ENCODE data around the gene DCAF17. TPM values are rescaled to one million over a fixed set of nuclear protein-coding genes. Genes with fewer than 3 reads are reported as not detected.
"Not testable (repeated sequence)": the region's sequence is repeated elsewhere in the genome, so short reads cannot be mapped to it uniquely, and the experiment has no call there.

DCAF17 gene
- total and polyA plus RNA-seq, 4 experiments from 2014 or later = 11.3 to 30.3 (median 19.5) TPM

DNA sequence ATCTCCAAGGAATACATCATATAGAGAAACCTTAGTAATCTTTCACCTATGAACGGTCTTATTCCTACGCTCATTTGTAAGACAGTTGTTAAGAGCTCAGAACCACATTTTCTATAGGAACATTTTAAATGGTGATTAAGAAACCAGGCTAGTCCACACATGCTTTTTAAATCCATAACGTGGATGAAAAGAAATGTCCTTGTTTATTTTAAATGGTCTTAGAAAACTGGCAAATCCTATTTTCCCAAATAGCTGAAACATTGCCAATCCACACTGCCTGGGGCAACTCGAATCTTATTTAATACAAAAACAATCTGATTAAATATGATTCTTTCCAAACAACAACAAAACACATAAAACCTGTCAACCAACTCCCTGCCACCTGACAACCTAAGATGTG is 23.9 kb upstream of the DCAF17 start:
- H3K36me3 ChIP-seq (ENCODE audit: insufficient read depth, low read length) = no peaks in the 10 kb centered on the region
- peak overlapping the region in 1 of 8 donors; percentile 23 for H3K4me3 Mint-ChIP-seq
- POLR2A ChIA-PET (ENCODE audit: partially characterized antibody) = no interaction called here
- no peak overlapping the region for H3K4me3 ChIP-seq (ENCODE audit: low read length in 2 of 2)
- peaks cover 20 to 30% (median 22%) of the 10 kb centered on the region in 4 donors for H3K4me1 Mint-ChIP-seq
- no peak overlapping the region for H3K27ac ChIP-seq (ENCODE audit: low read depth, low read length)
- peaks cover 27% of the 10 kb centered on the region for H3K4me1 ChIP-seq (ENCODE audit: insufficient read depth, low read length)
- H3K27me3 Mint-ChIP-seq = no peaks in the 10 kb centered on the region
- intact Hi-C loops (cut with micrococcal nuclease) = loop anchor here (10.0 kb wide), 1 partner anchor 165 kb away; no protein-coding TSS in a partner anchor
- CTCF ChIA-PET (ENCODE audit: partially characterized antibody) = interaction anchor here (0.5 to 2.0 kb wide), 8 partner anchors 9 to 481 kb away, joined by 3 to 9 read pairs (median 4); partner anchors contain the start of gene GORASP2
- peak overlapping the region in 1 of 7 donors; percentile 46 for H3K27ac Mint-ChIP-seq
- H3K36me3 Mint-ChIP-seq = no peaks in the 10 kb centered on the region
- H3K9me3 ChIP-seq (ENCODE audit: control insufficient read depth in 1 of 2, low read length in 2 of 2) = no peaks in the 10 kb centered on the region
- H3K27me3 ChIP-seq (ENCODE audit: insufficient read depth, low read length) = no peaks in the 10 kb centered on the region
- DNase-seq = no peak
- H3K9me3 Mint-ChIP-seq = peaks cover 0 to 3% (median 0%) of the 10 kb centered on the region in 8 donors

DNA sequence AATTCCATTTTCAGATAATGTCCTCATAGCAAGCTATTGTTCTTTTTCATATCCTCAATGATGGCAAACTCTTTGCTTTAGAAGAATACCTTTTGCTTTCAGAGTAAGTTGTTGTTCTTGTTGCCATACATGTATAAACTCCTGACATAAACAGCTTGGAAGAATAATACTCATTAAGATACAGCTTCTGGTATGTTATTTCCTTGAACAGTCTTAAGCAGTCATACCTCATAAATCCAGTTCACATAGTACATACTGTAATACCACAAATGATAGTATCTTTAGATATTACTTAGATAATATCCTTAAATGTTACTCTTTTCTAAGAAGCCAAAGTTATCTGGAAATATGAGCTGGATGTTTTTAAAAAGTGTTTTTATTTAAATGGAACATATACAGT is 23.4 kb upstream of the DCAF17 start:
- ChIA-PET POLR2A (ENCODE audit: partially characterized antibody) (no interaction called here), CTCF (ENCODE audit: partially characterized antibody) (interaction anchor here (0.8 to 2.0 kb wide), 7 partner anchors 10 to 482 kb away, joined by 3 to 9 read pairs (median 4); partner anchors contain the start of gene GORASP2)
- Mint-ChIP-seq H3K4me1 (peaks cover 17 to 25% (median 18%) of the 10 kb centered on the region in 4 donors), H3K27me3 (no peaks in the 10 kb centered on the region), H3K4me3 (no peak overlapping the region), H3K27ac (no peak overlapping the region), H3K36me3 (no peaks in the 10 kb centered on the region), H3K9me3 (peaks cover 0 to 3% (median 0%) of the 10 kb centered on the region in 8 donors)
- no peaks in the 10 kb centered on the region for H3K27me3 ChIP-seq (ENCODE audit: insufficient read depth, low read length)
- H3K9me3 ChIP-seq (ENCODE audit: control insufficient read depth in 1 of 2, low read length in 2 of 2) = no peaks in the 10 kb centered on the region
- no peaks in the 10 kb centered on the region for H3K36me3 ChIP-seq (ENCODE audit: insufficient read depth, low read length)
- no peak for DNase-seq
- peaks cover 24% of the 10 kb centered on the region for H3K4me1 ChIP-seq (ENCODE audit: insufficient read depth, low read length)
- H3K4me3 ChIP-seq (ENCODE audit: low read length in 2 of 2) = no peak overlapping the region
- intact Hi-C loops (cut with micrococcal nuclease) = loop anchor here (10.0 kb wide), 1 partner anchor 166 kb away; no protein-coding TSS in a partner anchor
- H3K27ac ChIP-seq (ENCODE audit: low read depth, low read length) = no peak overlapping the region

DNA sequence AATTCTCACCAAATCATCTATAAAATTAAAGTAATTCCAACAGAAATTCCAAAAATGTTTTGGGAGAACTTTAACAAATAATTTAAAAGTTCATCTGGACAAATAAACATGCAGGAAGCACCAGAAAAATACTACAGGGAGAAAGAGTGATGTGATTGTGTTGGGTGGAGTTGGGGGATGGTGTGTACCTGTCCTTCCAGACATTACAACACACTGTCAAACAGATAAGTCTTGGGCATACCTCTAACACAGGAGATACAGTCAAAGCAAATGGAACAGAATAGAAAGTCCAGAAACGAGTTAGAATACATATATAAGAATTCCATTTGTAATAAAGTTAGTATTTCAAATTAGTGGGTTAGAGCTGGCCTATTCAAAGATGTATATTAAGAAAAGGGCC is 22.8 kb upstream of the DCAF17 start:
- Histone ChIP-seq H3K4me3 (ENCODE audit: low read length in 2 of 2) (no peak overlapping the region), H3K9me3 (ENCODE audit: control insufficient read depth in 1 of 2, low read length in 2 of 2) (no peaks in the 10 kb centered on the region), H3K27ac (ENCODE audit: low read depth, low read length) (no peak overlapping the region), H3K27me3 (ENCODE audit: insufficient read depth, low read length) (no peaks in the 10 kb centered on the region), H3K4me1 (ENCODE audit: insufficient read depth, low read length) (peaks cover 23% of the 10 kb centered on the region), H3K36me3 (ENCODE audit: insufficient read depth, low read length) (no peaks in the 10 kb centered on the region)
- intact Hi-C loops (cut with micrococcal nuclease) = loop anchor here (10.0 kb wide), 1 partner anchor 166 kb away; no protein-coding TSS in a partner anchor
- DNase-seq = no peak
- ChIA-PET CTCF (ENCODE audit: partially characterized antibody) (interaction anchor here (1.4 to 2.0 kb wide), 3 partner anchors 248 to 438 kb away, joined by 4 to 9 read pairs (median 4); no protein-coding TSS in a partner anchor), POLR2A (ENCODE audit: partially characterized antibody) (no interaction called here)
- H3K27ac Mint-ChIP-seq = peak overlapping the region in 1 of 7 donors; percentile 32
- no peaks in the 10 kb centered on the region for H3K27me3 Mint-ChIP-seq
- no peaks in the 10 kb centered on the region for H3K36me3 Mint-ChIP-seq
- H3K9me3 Mint-ChIP-seq = peaks cover 0 to 3% (median 0%) of the 10 kb centered on the region in 8 donors
- H3K4me1 Mint-ChIP-seq = peaks cover 18 to 26% (median 20%) of the 10 kb centered on the region in 4 donors
- H3K4me3 Mint-ChIP-seq = no peak overlapping the region

DNA sequence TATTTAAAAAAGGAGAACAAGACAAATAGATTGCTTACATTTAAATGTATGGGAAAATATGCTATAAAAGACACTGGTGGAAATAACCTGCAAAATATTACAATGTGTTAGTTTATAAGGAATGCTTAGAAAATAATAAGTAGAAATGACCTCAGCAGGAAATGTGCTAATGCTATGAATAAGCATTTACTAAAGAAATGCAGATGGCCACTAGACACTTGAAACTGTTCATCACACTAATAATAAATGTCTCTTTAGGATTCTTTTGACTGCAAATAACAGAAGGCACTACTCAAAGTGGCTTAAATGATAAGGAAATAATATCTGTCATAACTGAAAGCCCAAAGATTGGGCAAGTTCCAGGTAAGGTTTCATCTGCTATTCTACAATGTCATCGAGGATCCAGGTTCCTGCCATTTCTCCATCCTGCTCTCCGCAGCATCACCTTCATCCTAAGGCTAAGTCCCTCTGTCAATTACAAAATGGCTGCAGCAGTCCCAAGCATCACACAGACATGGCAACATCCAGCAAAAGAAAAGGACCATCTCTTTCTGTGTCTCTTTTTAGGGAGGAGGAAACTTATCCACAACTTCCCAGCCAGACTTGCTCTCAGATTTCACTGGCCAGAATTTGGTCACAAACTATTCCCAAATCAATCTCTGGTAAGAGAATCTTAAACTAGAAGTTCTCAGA is 22.1 kb upstream of the DCAF17 start:
- Histone ChIP-seq H3K9me3 (ENCODE audit: control insufficient read depth in 1 of 2, low read length in 2 of 2) (no peaks in the 10 kb centered on the region), H3K36me3 (ENCODE audit: insufficient read depth, low read length) (no peaks in the 10 kb centered on the region), H3K27me3 (ENCODE audit: insufficient read depth, low read length) (no peaks in the 10 kb centered on the region), H3K4me3 (ENCODE audit: low read length in 2 of 2) (no peak overlapping the region), H3K27ac (ENCODE audit: low read depth, low read length) (no peak overlapping the region), H3K4me1 (ENCODE audit: insufficient read depth, low read length) (peaks cover 16% of the 10 kb centered on the region)
- ChIA-PET POLR2A (ENCODE audit: partially characterized antibody) (no interaction called here), CTCF (ENCODE audit: partially characterized antibody) (interaction anchor here (6.9 kb wide), 1 partner anchor 438 kb away, joined by 135 read pairs; no protein-coding TSS in a partner anchor)
- intact Hi-C loops (cut with micrococcal nuclease) = loop anchor here (10.0 kb wide), 1 partner anchor 167 kb away; no protein-coding TSS in a partner anchor
- no peaks in the 10 kb centered on the region for H3K36me3 Mint-ChIP-seq
- DNase-seq = no peak
- H3K4me1 Mint-ChIP-seq = peaks cover 16 to 23% (median 18%) of the 10 kb centered on the region in 4 donors
- peaks cover 0 to 1% (median 0%) of the 10 kb centered on the region in 8 donors for H3K9me3 Mint-ChIP-seq
- H3K27me3 Mint-ChIP-seq = no peaks in the 10 kb centered on the region
- no peak overlapping the region for H3K4me3 Mint-ChIP-seq
- no peak overlapping the region for H3K27ac Mint-ChIP-seq

- no peaks in the 10 kb centered on the region for H3K27me3 Mint-ChIP-seq
- POLR2A ChIA-PET (ENCODE audit: partially characterized antibody) = no interaction called here
- Histone ChIP-seq H3K36me3 (ENCODE audit: insufficient read depth, low read length) (no peaks in the 10 kb centered on the region), H3K27me3 (ENCODE audit: insufficient read depth, low read length) (no peaks in the 10 kb centered on the region), H3K4me3 (ENCODE audit: low read length in 2 of 2) (no peak overlapping the region), H3K4me1 (ENCODE audit: insufficient read depth, low read length) (peaks cover 11% of the 10 kb centered on the region), H3K9me3 (ENCODE audit: control insufficient read depth in 1 of 2, low read length in 2 of 2) (no peaks in the 10 kb centered on the region), H3K27ac (ENCODE audit: low read depth, low read length) (no peak overlapping the region)
- CTCF ChIA-PET (ENCODE audit: partially characterized antibody) = interaction anchor here (6.9 kb wide), 1 partner anchor 439 kb away, joined by 135 read pairs; no protein-coding TSS in a partner anchor
- H3K27ac Mint-ChIP-seq = peak overlapping the region in 1 of 7 donors; percentile 15
- no peaks in the 10 kb centered on the region for H3K9me3 Mint-ChIP-seq
- H3K4me3 Mint-ChIP-seq = no peak overlapping the region
- H3K4me1 Mint-ChIP-seq = peaks cover 13 to 18% (median 15%) of the 10 kb centered on the region in 4 donors
- no peak for DNase-seq
- no peaks in the 10 kb centered on the region for H3K36me3 Mint-ChIP-seq
- intact Hi-C loops (cut with micrococcal nuclease) = loop anchor here (10.0 kb wide), 1 partner anchor 168 kb away; no protein-coding TSS in a partner anchor
Measured at GRCh38 chr2:171412571-171413175, 21.4 kb upstream of the DCAF17 start.

DNA sequence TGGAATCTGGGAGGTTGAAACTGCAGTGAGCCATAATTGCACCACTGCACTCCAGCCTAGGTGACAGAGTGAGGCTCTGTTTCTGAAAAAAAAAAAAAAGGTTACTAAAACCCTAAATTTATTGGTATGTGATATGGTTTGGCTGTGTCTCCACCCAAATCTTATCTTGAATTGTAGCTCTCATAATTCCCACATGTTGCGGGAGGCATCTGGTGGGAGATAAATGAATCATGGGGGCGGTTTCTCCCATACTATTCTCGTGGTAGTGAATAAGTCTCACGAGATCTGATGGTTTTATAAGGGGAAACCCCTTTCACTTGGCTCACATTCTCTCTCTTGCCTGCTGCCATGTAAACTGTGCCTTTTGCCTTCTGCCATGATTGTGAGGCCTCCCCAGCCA is 19.4 kb upstream of the DCAF17 start:
- H3K4me3 Mint-ChIP-seq; H3K27me3 ChIP-seq (ENCODE audit: insufficient read depth, low read length); H3K4me3 ChIP-seq (ENCODE audit: low read length in 2 of 2); H3K36me3 Mint-ChIP-seq; H3K27me3 Mint-ChIP-seq; H3K4me1 ChIP-seq (ENCODE audit: insufficient read depth, low read length); H3K9me3 ChIP-seq (ENCODE audit: control insufficient read depth in 1 of 2, low read length in 2 of 2); H3K9me3 Mint-ChIP-seq; H3K27ac ChIP-seq (ENCODE audit: low read depth, low read length); DNase-seq; H3K36me3 ChIP-seq (ENCODE audit: insufficient read depth, low read length): not testable (repeated sequence)
- H3K4me1 Mint-ChIP-seq = peaks cover 7 to 15% (median 12%) of the 10 kb centered on the region in 4 donors
- ChIA-PET CTCF (ENCODE audit: partially characterized antibody) (interaction anchor here (0.7 to 6.9 kb wide), 4 partner anchors 14 to 441 kb away, joined by 3 to 135 read pairs (median 18); no protein-coding TSS in a partner anchor), POLR2A (ENCODE audit: partially characterized antibody) (interaction anchor here (0.6 to 2.6 kb wide), 3 partner anchors 251 to 328 kb away, joined by 3 to 13 read pairs (median 5); partner anchors contain the start of gene TLK1)
- intact Hi-C loops (cut with micrococcal nuclease) = loop anchor here (5.0 to 10.0 kb wide), 2 partner anchors 87 to 170 kb away; no protein-coding TSS in a partner anchor
- H3K27ac Mint-ChIP-seq = peak overlapping the region in 2 of 7 donors; percentile 6 to 23
